DND-41 (cell line): ENCODE measurements around the gene FIBCD1.

ENCODE experiments used
- CTCF ChIP-seq: IDR thresholded peaks from 2 replicates; pipeline ENCODE4 v1.5.1; 2012; ENCODE audit warnings: borderline replicate concordance, low read length, moderate library complexity, mild to moderate bottlenecking; ENCODE audit not compliant: poor library complexity, severe bottlenecking; ENCODE audit errors: extremely low read depth
- EZH2 ChIP-seq: IDR thresholded peaks from 3 replicates; pipeline ENCODE4 v1.6.1; 2012; ENCODE audit warnings: borderline replicate concordance, low read depth, mild to moderate bottlenecking, moderate library complexity, low read length, inconsistent platforms; ENCODE audit not compliant: severe bottlenecking

GRCh38 chr9:130955947-130956621, 17.0 kb upstream of the FIBCD1 start:
- TF ChIP-seq CTCF = no peak
- no peak for TF ChIP-seq EZH2
